Measurements from ENCODE around the gene SMARCC1. TPM values are rescaled to one million over a fixed set of nuclear protein-coding genes. Genes with fewer than 3 reads are reported as not detected.

The SMARCC1 gene
- polyA plus RNA-seq, 2 of the 4 experiments (the other 2 are of a cell fraction): 27.1 to 27.5 TPM

GRCh38 chr3:47645551-47645950, 136.1 kb downstream of the SMARCC1 start (continued):
- TF ChIP-seq HOXA7 (CRISPR knock-in tag; IDR thresholded peaks at IDR 0.05) (no peak), RFX5 (IDR thresholded peaks at IDR 0.05) (no peak), ELK1 (IDR thresholded peaks at IDR 0.05; ENCODE audit: low read depth, low read length) (no peak), CHD2 (IDR thresholded peaks at IDR 0.05; ENCODE audit: low read length, partially characterized antibody) (no peak), HES2 (IDR thresholded peaks at IDR 0.05) (no peak), JUN (IDR thresholded peaks at IDR 0.05) (no peak), CHD4 (IDR thresholded peaks at IDR 0.05; ENCODE audit: borderline replicate concordance) (no peak)

- H3K4me2 ChIP-seq: no peak overlapping the region
- DNase-seq (ENCODE audit: low read depth in 1 of 2, low spot score in 1 of 2): no peak
- no peak for FAIRE-seq
- POLR2A ChIA-PET: no interaction called here
- WGBS (ENCODE audit: missing lambda C conversion rate): 87% methylated on average over 6 of the region's 6 CpGs
- no peak for ATAC-seq
- H3K27ac ChIP-seq: no peak overlapping the region
- H3K4me1 ChIP-seq: no peaks in the 10 kb centered on the region
- CTCF ChIA-PET: no interaction called here
- H3K4me3 ChIP-seq: no peak overlapping the region
- TF ChIP-seq SMC3 (IDR thresholded peaks at IDR 0.05) (no peak), ESRRA (IDR thresholded peaks at IDR 0.05; ENCODE audit: borderline replicate concordance, low read length) (no peak), MAFK (IDR thresholded peaks at IDR 0.05; ENCODE audit: partially characterized antibody) (no peak), TFCP2L1 (CRISPR knock-in tag; IDR thresholded peaks at IDR 0.05) (no peak), FOXS1 (CRISPR knock-in tag; IDR thresholded peaks at IDR 0.05) (no peak), CHD4 (IDR thresholded peaks at IDR 0.05; ENCODE audit: borderline replicate concordance) (no peak), PHF8 (IDR thresholded peaks at IDR 0.05; ENCODE audit: borderline replicate concordance, low read depth) (no peak), POLR2AphosphoS2 (conservative IDR thresholded peaks at IDR 0.05; ENCODE audit: low read length) (no peak), EHF (CRISPR knock-in tag; IDR thresholded peaks at IDR 0.05) (no peak), RCOR1 (IDR thresholded peaks at IDR 0.05; ENCODE audit: low read depth, low read length) (no peak), ATOH8 (CRISPR knock-in tag; IDR thresholded peaks at IDR 0.05; ENCODE audit: low read depth) (no peak), HOXB5 (CRISPR knock-in tag; IDR thresholded peaks at IDR 0.05) (no peak), FOSL2 (IDR thresholded peaks at IDR 0.05) (no peak), FOSL2 (CRISPR knock-in tag; IDR thresholded peaks at IDR 0.05) (no peak), USF2 (IDR thresholded peaks at IDR 0.05) (no peak), NPAS2 (CRISPR knock-in tag; IDR thresholded peaks at IDR 0.05; ENCODE audit: borderline replicate concordance) (no peak), HOXA7 (CRISPR knock-in tag; IDR thresholded peaks at IDR 0.05) (no peak)
- no peaks in the 10 kb centered on the region for H3K9me3 ChIP-seq
Observed at GRCh38 chr3:47643092-47643491, 138.6 kb downstream of the SMARCC1 start.

- no peaks in the 10 kb centered on the region for H3K4me1 ChIP-seq
- TF ChIP-seq ZNF302 (CRISPR knock-in tag; IDR thresholded peaks at IDR 0.05) (no peak), RCOR1 (IDR thresholded peaks at IDR 0.05; ENCODE audit: low read depth, low read length) (no peak), CBX8 (IDR thresholded peaks at IDR 0.05) (no peak), HOXB5 (CRISPR knock-in tag; IDR thresholded peaks at IDR 0.05) (no peak), RFX5 (IDR thresholded peaks at IDR 0.05) (no peak), SREBF2 (IDR thresholded peaks at IDR 0.05) (no peak), EP300 (IDR thresholded peaks at IDR 0.05) (no peak)
- DNase-seq (ENCODE audit: low read depth in 1 of 2, low spot score in 1 of 2): no peak
- H3K9me3 ChIP-seq: no peaks in the 10 kb centered on the region
- no peak overlapping the region for H3K4me2 ChIP-seq
- H3K4me3 ChIP-seq: no peak overlapping the region
- ChIA-PET POLR2A (no interaction called here), CTCF (interaction anchor here (1.0 kb wide), 1 partner anchor 10 kb away, joined by 3 read pairs; no protein-coding TSS in a partner anchor)
- FAIRE-seq: no peak
- H3K27ac ChIP-seq: no peak overlapping the region
- 96% methylated on average over 7 of the region's 7 CpGs for WGBS (ENCODE audit: missing lambda C conversion rate)
- ATAC-seq: no peak
Observed at GRCh38 chr3:47641739-47642138, 140.0 kb downstream of the SMARCC1 start.

All from A549 (cell line).